Tibial artery (tissue), 4 donors: ENCODE data around the gene POLN.

Experiments used
- DNase-seq, 2 donors: peaks; one replicate each; pipeline ENCODE4 v3.0.0-alpha.2; 2019
- H3K27ac ChIP-seq, 2 donors: fragments of 200-600 bp; sonication (generic) in 1 of 2; 1 replicate in 1 of 2; 2 replicates in 1 of 2; pipeline ENCODE4 v1.5.1; 2018 to 2019; ENCODE audit warnings: mild to moderate bottlenecking in 1 of 2
- H3K27me3 ChIP-seq, 2 donors: fragments of 200-600 bp; sonication (generic) in 1 of 2; one replicate each; pipeline versions ENCODE4 v1.5.1 to v1.6.0; 2016 to 2019
- H3K36me3 ChIP-seq, 3 donors: fragments of 200-600 bp; sonication (generic) in 2 of 3; one replicate each; pipeline ENCODE4 v1.5.1; 2016 to 2019; ENCODE audit warnings: mild to moderate bottlenecking in 2 of 3
- H3K4me1 ChIP-seq, 4 donors: fragments of 200-600 bp; sonication (generic) in 2 of 4; 1 replicate in 3 of 4; 2 replicates in 1 of 4; pipeline ENCODE4 v1.5.1; 2016 to 2019
- H3K4me3 ChIP-seq, 2 donors: fragments of 200-600 bp; sonication (generic) in 1 of 2; 1 replicate in 1 of 2; 2 replicates in 1 of 2; pipeline ENCODE4 v1.5.1; 2018 to 2019; ENCODE audit warnings: mild to moderate bottlenecking in 2 of 2
- H3K9me3 ChIP-seq, 3 donors: fragments of 200-600 bp; sonication (generic) in 1 of 3; one replicate each; pipeline ENCODE4 v1.5.1; 2016 to 2019
- intact Hi-C: fragments of 100-400 bp; cut with DNase I; formaldehyde crosslinking; loops from one replicate; pipeline ENCODE4 v1.15.0; 2023; ENCODE audit warnings: low total_unique reads
- TF ChIP-seq, protein P1 (sequence below), 2 experiments: fragments of 200-600 bp in 1 of 2; fragments of 450-650 bp in 1 of 2; IDR thresholded peaks; one replicate each; pipeline ENCODE4 v1.5.1; 2017 to 2019; ENCODE audit warnings: antibody characterized with exemption in 2 of 2, mild to moderate bottlenecking in 1 of 2, moderate library complexity in 1 of 2

Gene POLN

DNA sequence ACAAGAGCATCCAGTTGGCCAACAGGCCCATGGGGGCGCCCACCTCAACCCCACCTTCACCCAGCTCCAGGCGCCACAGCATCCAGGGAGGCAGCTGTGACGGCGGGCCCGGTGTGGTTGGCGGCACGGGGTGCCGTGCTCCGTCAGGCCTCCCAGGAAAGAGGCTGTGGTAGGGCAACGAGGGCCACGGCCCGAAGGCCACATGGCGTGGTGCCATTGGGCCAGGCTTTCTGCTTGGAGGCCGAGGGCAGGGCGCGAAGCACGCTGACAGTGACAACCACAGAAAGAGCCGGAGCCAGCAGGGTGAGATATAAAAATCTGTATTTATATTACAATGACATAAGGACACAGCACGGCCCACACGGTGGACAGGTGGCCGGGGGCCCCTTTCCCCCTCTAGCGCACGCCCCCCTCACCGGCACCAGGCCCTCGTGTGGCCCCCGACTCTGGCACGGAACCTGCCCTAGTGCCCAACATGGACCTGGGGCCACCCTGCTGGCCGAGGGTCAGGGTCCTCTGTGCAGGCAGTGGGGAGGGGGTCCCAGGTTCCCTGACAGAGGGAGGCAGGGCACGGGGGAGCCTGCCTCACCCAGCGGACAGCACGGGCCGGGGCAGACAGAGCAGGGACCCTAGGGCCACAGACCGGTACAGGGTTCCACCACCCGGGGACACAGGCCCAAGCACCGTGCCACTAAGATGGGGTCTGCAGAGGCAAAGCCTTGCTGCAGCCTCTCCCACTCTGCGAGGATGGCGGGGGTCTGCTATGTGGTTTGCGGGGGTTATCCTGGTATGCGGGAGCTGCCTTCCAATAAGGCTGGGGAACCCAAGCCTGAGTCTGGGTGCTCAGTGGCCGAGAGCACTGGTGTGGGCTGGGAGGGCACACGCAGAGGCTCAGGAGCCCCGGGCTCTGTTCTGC is 5.5 kb upstream of the POLN start:
- no peaks in the 10 kb centered on the region for H3K27me3 ChIP-seq
- peaks cover 0 to 40% (median 9%) of the 10 kb centered on the region in 4 donors for H3K4me1 ChIP-seq
- no peak overlapping the region for H3K27ac ChIP-seq
- peaks cover 34 to 60% (median 57%) of the 10 kb centered on the region in 3 donors for H3K36me3 ChIP-seq
- H3K9me3 ChIP-seq: no peaks in the 10 kb centered on the region
- TF ChIP-seq, protein P1, sequence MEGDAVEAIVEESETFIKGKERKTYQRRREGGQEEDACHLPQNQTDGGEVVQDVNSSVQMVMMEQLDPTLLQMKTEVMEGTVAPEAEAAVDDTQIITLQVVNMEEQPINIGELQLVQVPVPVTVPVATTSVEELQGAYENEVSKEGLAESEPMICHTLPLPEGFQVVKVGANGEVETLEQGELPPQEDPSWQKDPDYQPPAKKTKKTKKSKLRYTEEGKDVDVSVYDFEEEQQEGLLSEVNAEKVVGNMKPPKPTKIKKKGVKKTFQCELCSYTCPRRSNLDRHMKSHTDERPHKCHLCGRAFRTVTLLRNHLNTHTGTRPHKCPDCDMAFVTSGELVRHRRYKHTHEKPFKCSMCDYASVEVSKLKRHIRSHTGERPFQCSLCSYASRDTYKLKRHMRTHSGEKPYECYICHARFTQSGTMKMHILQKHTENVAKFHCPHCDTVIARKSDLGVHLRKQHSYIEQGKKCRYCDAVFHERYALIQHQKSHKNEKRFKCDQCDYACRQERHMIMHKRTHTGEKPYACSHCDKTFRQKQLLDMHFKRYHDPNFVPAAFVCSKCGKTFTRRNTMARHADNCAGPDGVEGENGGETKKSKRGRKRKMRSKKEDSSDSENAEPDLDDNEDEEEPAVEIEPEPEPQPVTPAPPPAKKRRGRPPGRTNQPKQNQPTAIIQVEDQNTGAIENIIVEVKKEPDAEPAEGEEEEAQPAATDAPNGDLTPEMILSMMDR (IDR thresholded peaks at IDR 0.05): no peak
- peak in 1 of 2 donors; percentile 19 for DNase-seq
- no peak overlapping the region for H3K4me3 ChIP-seq
- intact Hi-C loops: no loop called here

DNA sequence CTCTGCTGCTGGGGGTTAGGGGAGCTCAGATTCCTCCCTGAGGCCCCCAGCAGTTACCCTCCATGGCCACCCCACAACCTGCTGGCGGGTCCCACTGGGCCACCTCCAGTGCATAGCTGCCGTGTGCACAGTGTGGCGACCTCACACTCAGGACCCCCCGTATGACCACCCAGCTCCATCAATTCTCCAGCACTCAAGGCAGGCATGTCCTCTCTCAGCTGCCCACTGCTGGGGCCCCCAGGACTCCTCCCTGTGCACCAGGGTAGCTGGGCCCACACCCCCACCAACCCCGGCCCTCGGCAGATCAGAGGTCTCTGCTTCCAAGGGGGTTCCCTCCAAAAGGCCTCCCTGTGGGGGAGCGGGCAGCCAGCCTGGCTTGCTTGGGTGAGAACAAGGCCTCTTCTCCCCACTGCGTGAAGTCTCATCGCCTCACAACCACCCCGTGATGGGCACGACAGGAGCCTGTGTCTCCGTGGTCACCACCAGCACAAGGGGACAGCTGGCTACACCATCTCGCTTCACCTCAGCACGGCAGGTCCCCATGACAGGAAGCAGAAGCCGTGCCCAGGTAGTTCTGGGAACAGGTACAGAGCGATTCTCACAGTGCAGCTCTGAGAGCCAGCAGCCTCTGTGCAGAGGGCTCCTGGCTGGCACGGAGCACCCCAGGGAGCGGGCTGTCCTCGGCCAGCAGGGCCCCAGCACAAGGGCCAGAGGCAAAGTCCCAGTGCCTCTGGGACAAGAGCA is 4.6 kb upstream of the POLN start:
- DNase-seq: peak in 1 of 2 donors; percentile 18
- intact Hi-C loops: no loop called here
- Histone ChIP-seq H3K4me3 (no peak overlapping the region), H3K27me3 (no peaks in the 10 kb centered on the region), H3K27ac (peak overlapping the region in 1 of 2 donors; percentile 82), H3K9me3 (no peaks in the 10 kb centered on the region), H3K36me3 (peaks cover 28 to 52% (median 49%) of the 10 kb centered on the region in 3 donors), H3K4me1 (peaks cover 0 to 42% (median 12%) of the 10 kb centered on the region in 4 donors)
- TF ChIP-seq, protein P1 (IDR thresholded peaks at IDR 0.05): no peak

DNA sequence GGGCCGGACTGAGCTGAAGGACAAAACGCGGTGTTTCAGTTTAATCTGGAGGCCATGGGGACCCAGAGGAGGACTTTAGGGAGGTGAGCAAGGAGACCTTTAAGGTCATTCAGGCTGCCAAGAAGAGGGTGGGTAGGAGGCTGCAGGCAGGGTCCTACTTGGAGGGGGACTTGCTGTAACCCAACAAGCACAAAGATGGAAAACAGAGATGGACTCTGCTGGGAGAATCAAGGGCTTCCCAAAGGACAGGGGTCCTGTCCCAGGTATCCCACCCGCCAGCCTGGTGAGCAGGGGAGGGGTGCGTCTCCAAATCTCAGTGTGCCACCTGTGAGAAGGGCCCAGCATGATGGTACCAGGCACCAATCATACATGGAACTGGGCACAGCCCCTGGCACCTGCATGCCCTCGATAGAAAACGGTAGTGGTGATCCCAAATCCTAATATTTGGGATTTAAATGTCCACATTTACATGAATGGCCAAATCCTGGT is 3.9 kb upstream of the POLN start:
- TF ChIP-seq, protein P1 (IDR thresholded peaks at IDR 0.05): no peak
- intact Hi-C loops: no loop called here
- no peak for DNase-seq
- Histone ChIP-seq H3K27ac (peak overlapping the region; percentile 56 to 82), H3K9me3 (no peaks in the 10 kb centered on the region), H3K4me3 (no peak overlapping the region), H3K4me1 (peaks cover 0 to 47% (median 16%) of the 10 kb centered on the region in 4 donors), H3K36me3 (peaks cover 21 to 45% (median 42%) of the 10 kb centered on the region in 3 donors), H3K27me3 (no peaks in the 10 kb centered on the region)

DNA sequence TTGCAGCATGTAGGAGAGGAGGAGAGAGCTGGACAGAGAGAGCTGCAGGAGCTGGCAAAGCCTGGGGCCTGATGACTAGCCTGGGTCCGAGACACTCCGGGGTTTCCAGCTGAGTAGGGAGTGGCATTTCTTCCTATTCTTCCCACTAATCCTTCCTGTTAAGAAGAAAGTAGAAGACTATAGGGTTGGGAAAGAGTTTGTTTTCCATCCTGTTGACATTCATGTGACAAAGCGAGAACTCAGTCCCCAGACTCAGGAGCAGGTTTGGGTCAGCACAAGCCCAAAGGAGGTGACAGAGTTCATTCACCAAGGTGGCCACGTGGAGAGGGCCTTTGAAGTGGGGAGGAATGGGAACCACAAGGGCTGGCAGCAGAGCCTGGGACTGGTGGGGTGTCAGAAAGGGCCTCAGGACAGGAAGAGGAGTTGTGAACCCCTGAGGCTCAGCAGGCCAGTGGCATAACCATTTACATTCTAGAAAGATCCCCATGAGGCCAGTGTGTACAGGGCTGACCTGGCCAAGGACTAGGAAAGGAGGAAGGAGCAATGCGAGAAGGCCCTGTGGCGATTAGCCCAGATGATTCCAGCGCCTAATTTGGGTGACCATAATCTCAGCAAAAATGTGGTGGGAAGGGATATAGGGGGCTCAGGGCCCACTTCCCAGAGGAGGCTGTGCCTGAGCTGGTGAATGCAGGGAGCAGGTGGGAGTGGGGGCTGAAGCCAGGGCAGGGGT is 3.3 kb upstream of the POLN start:
- Histone ChIP-seq H3K27me3 (no peaks in the 10 kb centered on the region), H3K4me1 (peaks cover 0 to 53% (median 20%) of the 10 kb centered on the region in 4 donors), H3K36me3 (peaks cover 15 to 39% (median 36%) of the 10 kb centered on the region in 3 donors), H3K4me3 (no peak overlapping the region), H3K27ac (peak overlapping the region; percentile 56 to 82), H3K9me3 (no peaks in the 10 kb centered on the region)
- TF ChIP-seq, protein P1 (IDR thresholded peaks at IDR 0.05): no peak
- intact Hi-C loops: no loop called here
- DNase-seq: no peak
